RCC 7860 (cell line): Measurements from ENCODE around the gene GATAD2B.
A peak's percentile ranks its signal among the peaks of the same experiment; 100 is the strongest.
"Not testable (repeated sequence)": the region's sequence is repeated elsewhere in the genome, so short reads cannot be mapped to it uniquely, and the experiment has no call there.

ENCODE experiments used
- DNase-seq: peaks from one replicate; pipeline ENCODE4 v3.0.0-alpha.2; 2015; ENCODE audit warnings: low spot score
- FAIRE-seq: peaks from 2 replicates; lab custom pipeline; 2012; peaks lifted over from hg19 to GRCh38; lab: Jason Lieb, UNC

Gene GATAD2B

GRCh38 chr1:153932156-153933131 lies 9.7 kb upstream of the GATAD2B start:
- FAIRE-seq (no peak), DNase-seq (no peak)

- DNase-seq: no peak
- FAIRE-seq: no peak
Observed at GRCh38 chr1:153929981-153930948, 7.5 kb upstream of the GATAD2B start.

GRCh38 chr1:153929426-153929825 lies 6.7 kb upstream of the GATAD2B start:
- no peak for DNase-seq
- no peak for FAIRE-seq

GRCh38 chr1:153928791-153929341 lies 6.1 kb upstream of the GATAD2B start:
- FAIRE-seq: no peak
- DNase-seq: no peak

DNA sequence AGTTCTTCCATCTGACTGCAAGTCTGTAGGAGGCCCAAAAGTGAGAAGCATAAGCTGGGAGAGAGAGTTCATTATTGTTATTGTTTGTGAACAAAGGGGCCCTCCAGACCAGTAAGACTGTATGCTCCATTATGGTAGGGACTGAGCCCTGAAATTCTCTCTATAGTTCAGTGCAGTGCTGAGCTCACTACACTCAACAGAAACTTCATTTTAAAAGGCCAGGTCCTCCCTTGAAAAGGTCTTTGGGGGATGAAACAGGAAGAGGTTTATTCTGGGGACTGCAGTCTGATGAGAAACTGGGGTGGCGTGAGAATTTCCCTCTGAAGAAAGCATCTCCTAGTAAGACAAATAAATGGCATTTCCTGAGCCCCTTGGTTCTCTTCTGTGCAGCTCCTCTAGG lies 5.5 kb upstream of the GATAD2B start:
- FAIRE-seq: no peak

GRCh38 chr1:153926405-153926804 lies 3.6 kb upstream of the GATAD2B start:
- FAIRE-seq (no peak), DNase-seq (no peak)

More for the DNA sequence above, 5.5 kb upstream of the GATAD2B start:
- DNase-seq: no peak

DNA sequence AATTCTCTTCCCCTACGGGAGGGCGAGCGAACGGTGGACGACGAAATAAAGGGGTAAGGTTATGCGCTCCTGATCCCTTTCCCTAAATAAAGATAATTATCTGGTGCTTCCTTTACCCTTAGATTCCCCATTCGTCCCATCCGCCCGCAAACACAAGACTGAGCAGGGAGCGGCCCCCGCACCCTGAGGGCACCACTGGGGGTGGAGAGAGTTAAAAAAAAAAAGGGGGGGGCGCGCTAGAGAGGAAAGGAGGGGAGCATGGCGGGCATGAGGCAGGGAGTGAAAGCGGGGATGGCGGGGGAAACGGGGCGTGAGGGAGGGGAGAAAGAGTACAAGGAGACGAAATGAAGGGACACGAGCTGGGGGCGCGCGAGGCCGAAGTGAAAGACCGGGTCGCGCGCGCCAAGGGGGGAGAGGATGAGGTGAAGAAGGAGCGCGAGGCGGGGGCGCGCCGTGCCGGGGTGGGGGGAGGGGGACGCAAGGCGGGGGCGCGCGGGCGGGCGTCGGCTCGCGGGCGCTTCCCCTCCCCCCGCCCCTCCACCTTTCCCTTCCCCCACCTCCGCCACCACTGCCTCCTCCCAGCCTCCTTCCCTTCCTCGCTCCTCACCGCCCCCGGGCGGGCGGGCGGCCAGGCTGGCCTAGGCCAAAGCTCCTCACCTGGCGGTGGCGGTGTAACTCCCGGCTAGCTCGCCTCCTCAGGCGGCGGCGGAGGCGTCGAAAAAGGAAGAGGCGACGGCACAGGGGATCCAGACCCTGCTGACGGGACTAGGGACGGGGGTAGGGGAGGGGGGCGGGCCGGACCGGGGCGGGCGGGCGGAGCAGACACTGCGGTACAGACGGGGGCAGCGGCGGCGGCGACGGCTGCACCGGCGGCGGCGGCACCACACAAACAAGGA lies 448 bp downstream of the GATAD2B start:
- FAIRE-seq (no peak), DNase-seq (peak; percentile 15)

GRCh38 chr1:153921803-153922075 lies 1.0 kb downstream of the GATAD2B start:
- no peak for FAIRE-seq
- DNase-seq: no peak

DNA sequence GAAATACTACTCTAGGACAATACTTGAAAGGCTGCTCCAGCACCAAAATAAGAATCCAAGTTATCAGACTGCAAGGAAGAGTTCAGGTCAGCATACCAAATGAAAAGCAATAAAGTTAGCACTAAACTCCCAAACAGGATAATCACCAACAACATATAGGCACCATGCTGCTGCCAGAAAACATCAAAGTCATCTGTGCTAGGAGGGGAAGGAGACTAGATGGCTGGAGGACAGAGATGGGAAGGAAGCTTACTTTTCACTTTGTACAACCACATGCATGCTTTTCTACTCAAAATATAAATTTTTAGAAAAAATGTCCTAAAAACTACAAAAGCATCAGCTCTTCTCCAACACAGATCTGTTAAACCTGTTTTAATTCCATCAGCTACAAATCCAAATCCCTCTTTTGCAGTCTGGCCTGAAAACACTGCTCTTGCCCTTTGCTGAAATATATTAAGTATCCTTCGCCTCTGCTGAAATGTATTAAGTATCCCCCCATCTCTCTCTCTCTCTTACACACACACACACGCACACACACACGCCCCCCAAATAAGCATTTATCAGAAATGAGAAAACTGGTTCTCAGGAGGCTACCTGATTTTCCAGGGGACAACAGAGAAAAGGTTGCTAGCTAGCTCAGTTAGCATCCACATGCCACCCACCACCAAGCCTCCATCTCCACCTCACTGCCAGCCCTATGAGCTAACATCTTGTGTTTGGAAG lies 1.5 kb downstream of the GATAD2B start:
- no peak for DNase-seq
- no peak for FAIRE-seq

GRCh38 chr1:153919876-153920852 lies 2.6 kb downstream of the GATAD2B start:
- DNase-seq (no peak), FAIRE-seq (no peak)

DNA sequence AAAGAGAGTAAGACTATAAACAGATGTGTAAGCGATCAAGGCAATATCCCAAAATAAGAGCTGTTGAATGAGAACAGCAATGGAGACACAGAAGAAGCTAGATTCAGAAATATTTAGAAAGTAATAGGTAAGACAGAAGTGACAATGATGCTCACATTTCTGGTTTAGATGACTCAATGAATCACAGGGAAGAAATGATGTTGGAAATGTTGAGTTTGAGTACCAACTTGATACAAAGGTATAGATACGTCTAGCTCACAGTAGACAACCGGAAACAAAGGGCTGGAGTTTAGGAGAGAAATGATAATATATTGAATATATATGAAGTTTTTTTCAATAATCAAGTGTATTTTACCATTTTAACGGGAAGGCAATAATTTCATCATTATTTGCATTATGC lies 6.5 kb downstream of the GATAD2B start:
- no peak for FAIRE-seq
- DNase-seq: no peak

DNA sequence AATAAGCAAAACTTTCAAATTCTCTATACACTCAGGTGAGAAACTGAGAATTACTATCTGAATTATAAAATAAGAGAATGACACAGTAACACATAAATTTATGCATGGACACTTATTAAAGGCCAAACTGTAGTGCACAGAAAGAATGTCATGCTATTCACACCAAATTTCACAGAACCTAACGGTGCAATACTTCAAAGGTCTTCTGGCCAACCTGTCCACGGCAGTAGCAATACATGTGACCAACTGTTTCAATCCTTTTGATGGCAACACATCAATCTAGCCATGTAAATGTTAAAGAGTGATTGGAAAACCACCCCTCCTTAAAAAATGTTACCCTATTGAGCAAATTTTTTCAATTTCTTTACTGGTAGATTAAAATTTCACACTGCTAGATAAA lies 10.4 kb downstream of the GATAD2B start:
- FAIRE-seq (no peak), DNase-seq (no peak)

GRCh38 chr1:153910560-153910959 lies 12.2 kb downstream of the GATAD2B start:
- DNase-seq, FAIRE-seq: not testable (repeated sequence)

DNA sequence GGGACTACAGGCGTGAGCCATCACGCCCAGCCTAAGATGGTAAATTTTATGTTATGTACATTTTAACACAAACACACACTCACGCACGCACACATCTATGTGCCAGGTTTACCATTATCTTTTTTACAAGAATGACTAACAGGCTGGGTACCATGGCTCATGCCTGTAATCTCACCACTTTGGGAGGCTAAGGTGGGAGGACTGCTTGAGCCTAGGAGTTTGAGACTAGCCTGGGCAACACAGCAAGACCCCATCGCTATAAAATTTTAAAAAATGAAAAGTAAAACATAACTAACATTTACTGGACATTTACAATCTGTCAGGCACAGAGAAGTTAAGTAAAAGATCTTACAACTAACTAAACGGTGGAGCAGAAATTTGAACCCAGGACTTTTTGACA lies 14.7 kb downstream of the GATAD2B start:
- FAIRE-seq (no peak), DNase-seq (no peak)

GRCh38 chr1:153907134-153907533 lies 15.6 kb downstream of the GATAD2B start:
- no peak for DNase-seq
- no peak for FAIRE-seq

DNA sequence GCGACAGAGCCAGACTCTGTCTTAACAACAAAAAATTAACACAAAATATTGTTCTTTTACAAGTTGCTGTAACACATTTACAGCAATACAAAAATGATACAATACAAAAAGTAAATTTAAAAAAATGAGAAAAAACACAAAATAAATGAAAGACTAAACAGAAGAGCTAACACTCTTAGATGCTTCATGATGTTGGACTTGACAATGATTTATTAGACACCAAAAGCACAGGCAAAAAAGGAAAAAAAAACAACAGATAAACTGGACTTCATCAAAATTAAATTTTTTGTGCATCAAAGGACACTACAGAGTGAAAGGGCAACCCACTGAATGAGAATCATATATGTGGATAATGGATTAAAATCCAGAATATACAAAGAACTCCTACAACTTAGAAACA lies 16.4 kb downstream of the GATAD2B start:
- FAIRE-seq (no peak), DNase-seq (no peak)

- FAIRE-seq, DNase-seq: not testable (repeated sequence)
Observed at GRCh38 chr1:153905908-153906307, 16.9 kb downstream of the GATAD2B start.

DNA sequence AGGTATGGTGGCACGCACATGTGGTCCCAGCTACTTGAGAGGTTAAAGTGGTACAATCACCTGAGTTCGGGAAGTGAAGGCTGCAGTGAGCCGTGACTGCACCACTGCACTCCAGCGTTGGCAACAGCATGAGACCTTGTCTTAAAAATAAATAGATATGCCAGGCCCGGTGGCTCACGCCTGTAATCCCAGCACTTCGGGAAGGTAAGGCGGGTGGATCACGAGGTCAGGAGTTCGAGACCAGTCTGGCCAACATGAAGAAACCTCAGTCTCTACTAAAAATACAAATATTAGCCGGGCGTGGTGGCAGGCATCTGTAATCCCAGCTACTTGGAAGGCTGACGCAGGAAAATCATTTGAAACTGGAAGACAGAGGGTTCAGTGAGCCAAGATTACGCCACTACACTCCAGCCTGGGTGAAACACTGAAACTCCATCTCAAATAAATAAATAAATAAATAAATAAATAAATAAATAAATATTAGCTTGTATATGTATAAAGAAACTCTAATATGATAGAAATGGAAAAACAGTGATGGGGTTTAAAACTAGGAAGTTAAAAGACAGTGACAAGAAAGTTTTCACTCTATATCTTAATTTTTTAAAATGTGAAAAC lies 18.8 kb downstream of the GATAD2B start:
- DNase-seq (no peak), FAIRE-seq (no peak)
